ENCODE results near the gene SPG21. TPM values are rescaled to one million over a fixed set of nuclear protein-coding genes. Genes with fewer than 3 reads are reported as not detected.

The SPG21 gene
- total RNA-seq, 1 donor from 2014 or later, result 63.6 TPM

Other genes starting within 250 kb of the SPG21 start
- not detected in 2 replicates for gene RBPMS2, start 214.3 kb downstream of the SPG21 start, total RNA-seq
- gene PIF1, start 164.3 kb downstream of the SPG21 start, total RNA-seq, result 32.1 and 33.7 TPM in 2 replicates
- 33.4 and 34.7 TPM in 2 replicates for gene PLEKHO2, start 148.0 kb downstream of the SPG21 start, total RNA-seq
- 2.2 and 2.6 TPM in 2 replicates for gene ANKDD1A, start 78.0 kb downstream of the SPG21 start, total RNA-seq
- gene MTFMT, start 39.7 kb upstream of the SPG21 start, total RNA-seq, result 12.4 TPM in 2 replicates
- not detected in 2 replicates for gene SLC51B, start 55.5 kb upstream of the SPG21 start, total RNA-seq
- not detected in 2 replicates for gene RASL12, start 78.1 kb upstream of the SPG21 start, total RNA-seq
- not detected in 2 replicates for gene KBTBD13, start 86.8 kb upstream of the SPG21 start, total RNA-seq
- 5.2 and 5.3 TPM in 2 replicates for gene UBAP1L, start 125.3 kb upstream of the SPG21 start, total RNA-seq
- 42.4 and 46.1 TPM in 2 replicates for gene PDCD7, start 143.9 kb upstream of the SPG21 start, total RNA-seq
- gene CLPX, start 195.4 kb upstream of the SPG21 start, total RNA-seq, result 45.0 and 49.6 TPM in 2 replicates
- 0.10 TPM in 1 of 2 replicates, not detected in the other for gene CILP, start 221.6 kb upstream of the SPG21 start, total RNA-seq